IMR-90 (cell line): ENCODE data around the gene DZIP1L. TPM values are rescaled to one million over a fixed set of nuclear protein-coding genes. Genes with fewer than 3 reads are reported as not detected.

Source experiments
- ATAC-seq: fragments of 200-7000 bp; cut with Tn5 transposase; 2 replicates; pipeline ENCODE4 v1.9.1; 2020; ENCODE audit warnings: low read depth, mild to moderate bottlenecking, moderate library complexity
- BruUV-seq: library from RNA; stranded (reverse); fragments of 400-500 nt; replicated peaks from 2 replicates; lab custom pipeline; 2021; lab: Mats Ljungman, UMichigan
- CTCF ChIA-PET: fragments of 300-600 bp; formaldehyde crosslinking; extraction: SDS; loops from one replicate; lab custom pipeline; 2021; ENCODE audit warnings: antibody characterized with exemption; lab: Yijun Ruan, JAX
- POLR2A ChIA-PET: fragments of 300-600 bp; sonication (Branson Sonifier 250); formaldehyde crosslinking; loops from one replicate; lab custom pipeline; 2022; ENCODE audit warnings: antibody characterized with exemption; ENCODE audit not compliant: unreplicated experiment; lab: Charles Lee
- DNase-seq: peaks from one replicate; pipeline ENCODE4 v3.0.0; 2013
- H2AFZ ChIP-seq: replicated peaks from 2 replicates; pipeline ENCODE3; 2013; ENCODE audit warnings: low read length, mild to moderate bottlenecking; ENCODE audit not compliant: poor library complexity
- H2AK5ac ChIP-seq: 2 replicates; pipeline ENCODE4 v1.6.1; 2013; ENCODE audit warnings: low read depth, low read length, inconsistent platforms
- H2AK9ac ChIP-seq: replicated peaks from 2 replicates; pipeline ENCODE3; 2013; ENCODE audit warnings: mild to moderate bottlenecking, low read depth, low read length, moderate library complexity; ENCODE audit not compliant: poor library complexity
- H2BK120ac ChIP-seq: 2 replicates; pipeline ENCODE4 v1.6.1; 2013; ENCODE audit warnings: low read depth, low read length, inconsistent platforms
- H2BK15ac ChIP-seq: 3 replicates; pipeline ENCODE4 v1.6.1; 2013; ENCODE audit warnings: low read depth, low read length, inconsistent platforms
- H2BK20ac ChIP-seq: 2 replicates; pipeline ENCODE4 v1.6.1; 2013; ENCODE audit warnings: low read depth, mild to moderate bottlenecking, inconsistent platforms, low read length, moderate library complexity
- H2BK5ac ChIP-seq: 2 replicates; pipeline ENCODE4 v1.6.1; 2013; ENCODE audit warnings: mild to moderate bottlenecking, low read depth, low read length, inconsistent platforms; ENCODE audit not compliant: poor library complexity, severe bottlenecking
- H3K14ac ChIP-seq: replicated peaks from 2 replicates; pipeline ENCODE4 v1.6.1; 2013; ENCODE audit warnings: low read depth, low read length, inconsistent platforms
- H3K18ac ChIP-seq: 2 replicates; pipeline ENCODE4 v1.6.1; 2013; ENCODE audit warnings: low read depth, low read length, control low read depth
- H3K23ac ChIP-seq: 2 replicates; pipeline ENCODE4 v1.6.1; 2013; ENCODE audit warnings: low read depth, low read length, inconsistent platforms
- H3K27ac ChIP-seq: 2 replicates; pipeline ENCODE4 v1.5.1; 2013; ENCODE audit warnings: mild to moderate bottlenecking, control low read depth, low read length; ENCODE audit not compliant: insufficient read depth
- H3K27me3 ChIP-seq: 2 replicates; pipeline ENCODE4 v1.6.1; 2013; ENCODE audit warnings: low read length; ENCODE audit not compliant: control insufficient read depth, insufficient read depth
- H3K36me3 ChIP-seq: 2 replicates; pipeline ENCODE4 v1.6.1; 2013; ENCODE audit warnings: low read length, mixed read lengths; ENCODE audit not compliant: control insufficient read depth, insufficient read depth
- H3K4ac ChIP-seq: 2 replicates; pipeline ENCODE4 v1.6.1; 2013; ENCODE audit warnings: low read depth, low read length, inconsistent platforms
- H3K4me1 ChIP-seq: 2 replicates; pipeline ENCODE4 v1.6.1; 2013; ENCODE audit warnings: low read length, mixed read lengths; ENCODE audit not compliant: control insufficient read depth, insufficient read depth
- H3K4me2 ChIP-seq: 2 replicates; pipeline ENCODE4 v1.6.1; 2013; ENCODE audit warnings: low read depth, mild to moderate bottlenecking, control low read depth, low read length, moderate library complexity
- H3K4me3 ChIP-seq: 2 replicates; pipeline ENCODE4 v1.5.1; 2013; ENCODE audit warnings: low read depth, mild to moderate bottlenecking, control low read depth, low read length, moderate library complexity; ENCODE audit not compliant: insufficient read depth
- H3K56ac ChIP-seq: 2 replicates; pipeline ENCODE4 v1.6.1; 2013; ENCODE audit warnings: low read length, inconsistent platforms; ENCODE audit not compliant: insufficient read depth; ENCODE audit errors: extremely low read depth
- H3K79me1 ChIP-seq, 2 experiments: 2 replicates each; pipeline ENCODE4 v1.6.1; 2013; ENCODE audit warnings: low read length in 2 of 2, inconsistent platforms in 1 of 2, low read depth in 1 of 2
- H3K9ac ChIP-seq: 2 replicates; pipeline ENCODE4 v1.6.1; 2013; ENCODE audit warnings: low read depth, low read length, control low read depth
- H3K9me1 ChIP-seq: 2 replicates; pipeline ENCODE4 v1.6.1; 2013; ENCODE audit warnings: low read length, inconsistent platforms; ENCODE audit not compliant: insufficient read depth
- H3K9me3 ChIP-seq: 2 replicates; pipeline ENCODE4 v1.6.1; 2013; ENCODE audit warnings: low read length; ENCODE audit not compliant: control insufficient read depth, insufficient read depth
- H4K20me1 ChIP-seq: 2 replicates; pipeline ENCODE4 v1.6.1; 2013; ENCODE audit warnings: low read length, inconsistent platforms; ENCODE audit not compliant: insufficient read depth
- H4K5ac ChIP-seq: 2 replicates; pipeline ENCODE4 v1.6.1; 2013; ENCODE audit warnings: mild to moderate bottlenecking, low read depth, low read length, control low read depth
- H4K8ac ChIP-seq, 2 experiments: 2 replicates each; pipeline ENCODE4 v1.6.1; 2013; ENCODE audit warnings: low read depth in 2 of 2, low read length in 2 of 2, control low read depth in 1 of 2, inconsistent platforms in 1 of 2
- H4K91ac ChIP-seq: 2 replicates; pipeline ENCODE4 v1.6.1; 2013; ENCODE audit warnings: low read depth, low read length, inconsistent platforms; ENCODE audit not compliant: insufficient read depth
- RFX5 ChIP-seq: IDR thresholded peaks from 2 replicates; pipeline ENCODE4 v1.8.0; 2012; ENCODE audit warnings: low read depth, mild to moderate bottlenecking, low read length, moderate library complexity
- dilution Hi-C: fragments of 300-500 bp; cut with HindIII; formaldehyde crosslinking; loops from one replicate; pipeline ENCODE4 v1.14.3; 2018; ENCODE audit warnings: low sequenced_read_pairs; ENCODE audit not compliant: unreplicated experiment
- in situ Hi-C: fragments of 300-500 bp; cut with MboI; formaldehyde crosslinking; loops from 3 replicates; pipeline ENCODE4 v1.14.3; 2019; ENCODE audit warnings: low sequenced_read_pairs, inconsistent platforms, mixed read lengths
- intact Hi-C: fragments of 100-400 bp; cut with micrococcal nuclease; formaldehyde crosslinking; loops from 2 replicates; pipeline ENCODE4 v1.10.0; 2022
- polyA plus RNA-seq, 3 experiments: library from polyadenylated mRNA; depleted of rRNA; stranded (reverse); fragments of >200 nt; gene quantifications; 2 replicates each; pipeline ENCODE4 v1.2.3, GENCODE V29; 2012; ENCODE audit warnings: low replicate concordance in 1 of 3
- total RNA-seq: library from RNA; depleted of rRNA; stranded (reverse); fragments of >200 nt; gene quantifications from 2 replicates; pipeline ENCODE4 v1.2.3, GENCODE V29; 2012

Gene DZIP1L
- total and polyA plus RNA-seq, 2 of the 4 experiments (the other 2 are of a cell fraction): 12.9 to 14.7 TPM

DNA sequence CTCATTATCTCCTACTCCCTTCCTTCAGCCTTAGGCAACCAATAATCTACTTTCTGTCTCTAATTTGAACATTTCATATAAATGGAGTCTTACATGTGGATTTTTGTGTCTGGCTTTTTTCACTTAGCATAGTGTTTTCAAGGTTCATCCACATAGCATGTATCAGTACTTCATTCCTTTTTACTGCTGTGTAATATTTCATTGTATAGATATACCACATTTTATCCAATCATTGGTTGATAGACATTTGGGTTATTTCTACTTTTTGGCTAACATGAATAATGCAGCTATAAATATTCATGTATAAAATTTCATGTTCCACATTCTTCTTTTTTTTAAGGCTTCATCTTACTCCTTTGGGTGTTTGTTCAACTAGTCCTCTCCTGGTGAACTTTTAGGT, 39.1 kb upstream of the DZIP1L start:
- Histone ChIP-seq H3K9me1 (no peaks in the 10 kb centered on the region), H3K79me1 (no peaks in the 10 kb centered on the region), H3K9me3 (no peaks in the 10 kb centered on the region), H2BK15ac (no peak overlapping the region), H3K9ac (no peak overlapping the region), H3K4ac (no peak overlapping the region), H3K56ac (no peak overlapping the region), H2BK5ac (no peak overlapping the region), H4K20me1 (no peaks in the 10 kb centered on the region), H3K27me3 (peaks cover 1% of the 10 kb centered on the region; the same call in 1 of the 2 replicates), H2AK9ac (no peak overlapping the region), H3K14ac (no peak overlapping the region), H2AFZ (no peak overlapping the region), H3K4me2 (no peak overlapping the region), H3K18ac (no peak overlapping the region), H3K36me3 (no peaks in the 10 kb centered on the region), H4K8ac (no peak overlapping the region), H3K4me3 (no peak overlapping the region), H3K23ac (no peak overlapping the region), H2BK20ac (no peak overlapping the region), H3K27ac (no peak overlapping the region), H2AK5ac (no peak overlapping the region), H3K4me1 (no peaks in the 10 kb centered on the region), H4K5ac (no peak overlapping the region), H4K91ac (no peak overlapping the region), H2BK120ac (no peak overlapping the region)
- ChIA-PET POLR2A (no interaction called here), CTCF (interaction anchor here (0.6 kb wide), 1 partner anchor 1211 kb away, joined by 3 read pairs; no protein-coding TSS in a partner anchor)
- ATAC-seq (no peak), DNase-seq (no peak)
- in situ Hi-C loops (no loop called here), dilution Hi-C loops (no loop called here), intact Hi-C loops (no loop called here)
- BruUV-seq: no TSS peak
- TF ChIP-seq RFX5: no peak
